H1 (cell line): ENCODE data around the gene VGLL2. TPM values are rescaled to one million over a fixed set of nuclear protein-coding genes. Genes with fewer than 3 reads are reported as not detected.

ENCODE experiments used
- CTCF ChIA-PET: fragments of 300-600 bp; sonication (Branson Sonifier 250); formaldehyde crosslinking; loops from one replicate; lab custom pipeline; 2021; ENCODE audit not compliant: partially characterized antibody; lab: Charles Lee
- POLR2A ChIA-PET: fragments of 300-600 bp; sonication (Branson Sonifier 250); formaldehyde crosslinking; loops from one replicate; lab custom pipeline; 2021; ENCODE audit warnings: inconsistent platforms; ENCODE audit not compliant: partially characterized antibody; lab: Charles Lee
- DNase-seq, 2 experiments: peaks; one replicate each; pipeline versions ENCODE4 v3.0.0 to v3.0.0-alpha.2; 2010 to 2022; ENCODE audit warnings: low spot score in 2 of 2, low read depth in 1 of 2, mixed read lengths in 1 of 2
- FAIRE-seq: peaks from 2 replicates; lab custom pipeline; 2011; peaks lifted over from hg19 to GRCh38; lab: Jason Lieb, UNC
- H2AFZ ChIP-seq: 2 replicates; pipeline ENCODE4 v1.8.1; 2012; ENCODE audit warnings: low read length, inconsistent platforms
- H2AK5ac ChIP-seq: 2 replicates; pipeline ENCODE4 v1.6.1; 2013; ENCODE audit warnings: low read depth, low read length
- H2BK120ac ChIP-seq: replicated peaks from 2 replicates; pipeline ENCODE3; 2013; ENCODE audit warnings: low read depth, low read length, inconsistent platforms
- H2BK12ac ChIP-seq: 2 replicates; pipeline ENCODE4 v1.6.1; 2013; ENCODE audit warnings: low read depth, low read length
- H2BK15ac ChIP-seq: 2 replicates; pipeline ENCODE4 v1.6.1; 2013; ENCODE audit warnings: low read length
- H2BK20ac ChIP-seq: 2 replicates; pipeline ENCODE4 v1.6.1; 2013; ENCODE audit warnings: low read length
- H2BK5ac ChIP-seq: 2 replicates; pipeline ENCODE4 v1.6.1; 2013; ENCODE audit warnings: low read depth, low read length
- H3K14ac ChIP-seq: 2 replicates; pipeline ENCODE4 v1.6.1; 2013; ENCODE audit warnings: inconsistent platforms; ENCODE audit not compliant: insufficient read length
- H3K18ac ChIP-seq: 2 replicates; pipeline ENCODE4 v1.6.1; 2013; ENCODE audit warnings: low read length; ENCODE audit errors: extremely low read depth
- H3K23ac ChIP-seq: 2 replicates; pipeline ENCODE4 v1.6.1; 2013; ENCODE audit warnings: inconsistent platforms; ENCODE audit not compliant: insufficient read length
- H3K23me2 ChIP-seq: 2 replicates; pipeline ENCODE4 v1.6.1; 2013; ENCODE audit warnings: low read depth, low read length
- H3K27ac ChIP-seq: 2 replicates; pipeline ENCODE4 v1.6.1; 2011; ENCODE audit warnings: low read depth, low read length, inconsistent platforms
- H3K27me3 ChIP-seq, 4 experiments: replicated peaks in 1 of 4; 1 replicate in 1 of 4; 2 replicates in 3 of 4; pipeline versions ENCODE4 v1.6.1 to v1.8.1; 2011 to 2013; ENCODE audit warnings: low read length in 3 of 4, mild to moderate bottlenecking in 3 of 4, inconsistent platforms in 2 of 4, mixed read lengths in 2 of 4, moderate library complexity in 1 of 4; ENCODE audit not compliant: control insufficient read depth in 3 of 4, insufficient read depth in 3 of 4; ENCODE audit errors: extremely low read depth in 1 of 4
- H3K36me3 ChIP-seq, 4 experiments: 2 replicates each; pipeline versions ENCODE4 v1.6.1 to v1.8.1; 2011 to 2013; ENCODE audit warnings: mild to moderate bottlenecking in 4 of 4, low read length in 3 of 4, moderate library complexity in 2 of 4, control low read depth in 1 of 4, inconsistent platforms in 1 of 4; ENCODE audit not compliant: insufficient read depth in 4 of 4, control insufficient read depth in 2 of 4
- H3K4ac ChIP-seq: replicated peaks from 2 replicates; pipeline ENCODE3; 2013; ENCODE audit warnings: low read length, low read depth, mixed read lengths, inconsistent platforms; ENCODE audit not compliant: insufficient read length
- H3K4me1 ChIP-seq, 4 experiments: replicated peaks in 1 of 4; 1 replicate in 1 of 4; 2 replicates in 3 of 4; pipeline versions ENCODE4 v1.6.1 to v1.8.1; 2011 to 2013; ENCODE audit warnings: low read length in 3 of 4, inconsistent platforms in 2 of 4, mixed read lengths in 1 of 4; ENCODE audit not compliant: insufficient read depth in 4 of 4, control insufficient read depth in 3 of 4
- H3K4me2 ChIP-seq, 2 experiments: 2 replicates each; pipeline versions ENCODE4 v1.6.1 to v1.8.1; 2011 to 2013; ENCODE audit warnings: low read depth in 2 of 2, low read length in 2 of 2, control low read depth in 1 of 2, inconsistent platforms in 1 of 2, mild to moderate bottlenecking in 1 of 2; ENCODE audit not compliant: insufficient read depth in 1 of 2
- H3K4me3 ChIP-seq, 4 experiments: fragments of 200-600, 300-600 bp in 1 of 4; sonication (generic), shearing (Covaris generic), sonication (Bioruptor Twin) in 1 of 4; 2 replicates each; pipeline versions ENCODE4 v1.5.1 to v1.8.1; 2011 to 2016; ENCODE audit warnings: low read length in 4 of 4, low read depth in 3 of 4, control low read depth in 2 of 4, inconsistent platforms in 2 of 4, mild to moderate bottlenecking in 2 of 4, mixed read lengths in 1 of 4, moderate library complexity in 1 of 4; ENCODE audit not compliant: insufficient read depth in 2 of 4; ENCODE audit errors: extremely low read depth in 1 of 4
- H3K56ac ChIP-seq: replicated peaks from 2 replicates; pipeline ENCODE3; 2013; ENCODE audit warnings: low read depth, mild to moderate bottlenecking, mixed read lengths, low read length, inconsistent platforms; ENCODE audit not compliant: insufficient read length
- H3K79me1 ChIP-seq: 2 replicates; pipeline ENCODE4 v1.6.1; 2013; ENCODE audit warnings: low read depth, low read length, control low read depth
- H3K79me2 ChIP-seq, 2 experiments: 2 replicates each; pipeline versions ENCODE4 v1.6.1 to v1.8.1; 2012 to 2013; ENCODE audit warnings: low read length in 2 of 2, mild to moderate bottlenecking in 2 of 2, inconsistent platforms in 1 of 2; ENCODE audit not compliant: insufficient read depth in 2 of 2, control insufficient read depth in 1 of 2
- H3K9ac ChIP-seq, 4 experiments: replicated peaks in 1 of 4; 1 replicate in 1 of 4; 2 replicates in 3 of 4; pipeline versions ENCODE4 v1.6.1 to v1.8.1; 2011 to 2013; ENCODE audit warnings: low read depth in 3 of 4, low read length in 3 of 4, control low read depth in 2 of 4, mild to moderate bottlenecking in 2 of 4, moderate library complexity in 2 of 4, inconsistent platforms in 1 of 4; ENCODE audit errors: extremely low read depth in 1 of 4
- H3K9me3 ChIP-seq, 2 experiments: 2 replicates each; pipeline versions ENCODE4 v1.6.1 to v1.8.1; 2012 to 2013; ENCODE audit warnings: mild to moderate bottlenecking in 2 of 2, moderate library complexity in 2 of 2, control low read depth in 1 of 2, inconsistent platforms in 1 of 2, low read depth in 1 of 2, low read length in 1 of 2, mixed read lengths in 1 of 2; ENCODE audit not compliant: insufficient read depth in 2 of 2
- H4K20me1 ChIP-seq, 2 experiments: replicated peaks in 1 of 2; 2 replicates each; pipeline versions ENCODE3 to v1.8.1; 2011 to 2013; ENCODE audit warnings: inconsistent platforms in 2 of 2, low read length in 2 of 2, mild to moderate bottlenecking in 1 of 2; ENCODE audit not compliant: insufficient read depth in 2 of 2, control insufficient read depth in 1 of 2
- H4K5ac ChIP-seq: 2 replicates; pipeline ENCODE4 v1.6.1; 2013; ENCODE audit warnings: low read length, low read depth, mixed read lengths, inconsistent platforms; ENCODE audit not compliant: insufficient read length
- H4K8ac ChIP-seq: 2 replicates; pipeline ENCODE4 v1.8.0; 2013; ENCODE audit warnings: mild to moderate bottlenecking, moderate library complexity, low read length, inconsistent platforms; ENCODE audit not compliant: insufficient read depth; ENCODE audit errors: extremely low read depth
- H4K91ac ChIP-seq: replicated peaks from 2 replicates; pipeline ENCODE3; 2013; ENCODE audit warnings: low read length, mixed read lengths, inconsistent platforms; ENCODE audit not compliant: insufficient read length
- KDM4A ChIP-seq: IDR thresholded peaks from one replicate; pipeline ENCODE4 v1.7.1; 2012; ENCODE audit warnings: low read depth, mild to moderate bottlenecking, moderate library complexity, low read length, inconsistent platforms; ENCODE audit not compliant: severe bottlenecking
- RNF2 ChIP-seq: fragments of 200-900, 300-1000 bp; sonication (generic); IDR thresholded peaks from 2 replicates; pipeline ENCODE4 v1.7.1; 2016; ENCODE audit warnings: borderline replicate concordance, low read depth, mild to moderate bottlenecking, antibody characterized with exemption, low read length; ENCODE audit not compliant: poor library complexity, severe bottlenecking; ENCODE audit errors: missing control alignments
- SIX5 ChIP-seq: IDR thresholded peaks from 2 replicates; pipeline ENCODE4 v1.6.1; 2011; ENCODE audit warnings: mild to moderate bottlenecking, low read depth, low read length
- TAF1 ChIP-seq: IDR thresholded peaks from 2 replicates; pipeline ENCODE4 v1.6.1; 2011; ENCODE audit warnings: mild to moderate bottlenecking, low read depth, low read length
- WGBS, 2 experiments: shearing (Covaris generic) in 1 of 2; methylation state at CpG; one replicate each; pipeline versions ENCODE4 v1.1.6 to v1.1.7; 2013 to 2015; ENCODE audit warnings: low lambda C conversion rate in 2 of 2, mixed read lengths in 2 of 2, inconsistent platforms in 1 of 2, low coverage in 1 of 2, missing lambda C conversion rate in 1 of 2; ENCODE audit not compliant: insufficient replicate concordance in 2 of 2, insufficient coverage in 1 of 2, insufficient read length in 1 of 2; ENCODE audit errors: extremely low coverage in 1 of 2, missing lambda C conversion rate in 1 of 2; 5-methylcytosine and 5-hydroxymethylcytosine counted together
- polyA plus RNA-seq, 7 experiments: library from polyadenylated mRNA; depleted of rRNA in 3 of 7; stranded (reverse) in 5 of 7; unstranded in 2 of 7; fragments of >200 nt in 5 of 7; fragments of 200-250 nt in 2 of 7; gene quantifications; 1 replicate in 5 of 7; 2 replicates in 1 of 7; 4 replicates in 1 of 7; pipeline versions ENCODE4 v1.2.1 to v1.2.3, GENCODE V29; 2011 to 2013; ENCODE audit warnings: missing spikeins in 2 of 7, mixed read lengths in 2 of 7
- total RNA-seq: library from RNA; stranded (reverse); fragmentation: NEBNext Ultra II Directional; extraction: Animal tissue kit (Norgen Biotek cat#: 25700); gene quantifications from 2 replicates; pipeline ENCODE4 v1.2.1, GENCODE V29; 2021
- TF ChIP-seq, protein P1 (sequence below): IDR thresholded peaks from 2 replicates; pipeline ENCODE4 v1.6.1; 2011; ENCODE audit warnings: low read length, improper control_type of control experiment
- TF ChIP-seq, protein P2 (sequence below): IDR thresholded peaks from 2 replicates; pipeline ENCODE4 v1.6.1; 2012; ENCODE audit warnings: inconsistent platforms

VGLL2 gene
- total and polyA plus RNA-seq, 2 of the 8 experiments (the other 6 are each of a cell fraction or from before 2014, with no cell fraction given), result not detected

- H4K5ac ChIP-seq, result no peak overlapping the region
- H3K27me3 ChIP-seq, result no peaks in the 10 kb centered on the region
- H3K56ac ChIP-seq, result no peak overlapping the region
- H2AFZ ChIP-seq, result no peak overlapping the region
- no peak overlapping the region for H3K9ac ChIP-seq
- H3K27ac ChIP-seq, result no peak overlapping the region
- DNase-seq (no peak), FAIRE-seq (no peak)
- no peak overlapping the region for H2BK12ac ChIP-seq
- no peak overlapping the region for H3K4me3 ChIP-seq
- H3K4me2 ChIP-seq, result no peak overlapping the region
- H3K4me1 ChIP-seq, result no peaks in the 10 kb centered on the region
- H2BK15ac ChIP-seq, result no peak overlapping the region
- no peak overlapping the region for H3K14ac ChIP-seq
- no peaks in the 10 kb centered on the region for H3K79me2 ChIP-seq
- POLR2A ChIA-PET, result no interaction called here
- no peak overlapping the region for H3K23ac ChIP-seq
- no peak overlapping the region for H2AK5ac ChIP-seq
- H3K79me1 ChIP-seq, result no peaks in the 10 kb centered on the region
- H2BK5ac ChIP-seq, result no peak overlapping the region
- no peak overlapping the region for H4K8ac ChIP-seq
- no peaks in the 10 kb centered on the region for H3K23me2 ChIP-seq
- no peaks in the 10 kb centered on the region for H3K9me3 ChIP-seq
- H3K36me3 ChIP-seq, result no peaks in the 10 kb centered on the region
- H3K18ac ChIP-seq, result no peak overlapping the region
- H2BK20ac ChIP-seq, result no peak overlapping the region
- WGBS, 2 experiments, result 90% methylated on average over 3 of the region's 3 CpGs; no CpG with 5 or more reads in 1 of the 2 experiments
- no peak overlapping the region for H2BK120ac ChIP-seq
- CTCF ChIA-PET, result interaction anchor here (1.0 to 1.3 kb wide), 3 partner anchors 17 to 85 kb away, joined by 3 to 5 read pairs (median 3); no protein-coding TSS in a partner anchor
- no peaks in the 10 kb centered on the region for H4K20me1 ChIP-seq
- no peak overlapping the region for H4K91ac ChIP-seq
- H3K4ac ChIP-seq, result no peak overlapping the region
- TF ChIP-seq, protein P1, sequence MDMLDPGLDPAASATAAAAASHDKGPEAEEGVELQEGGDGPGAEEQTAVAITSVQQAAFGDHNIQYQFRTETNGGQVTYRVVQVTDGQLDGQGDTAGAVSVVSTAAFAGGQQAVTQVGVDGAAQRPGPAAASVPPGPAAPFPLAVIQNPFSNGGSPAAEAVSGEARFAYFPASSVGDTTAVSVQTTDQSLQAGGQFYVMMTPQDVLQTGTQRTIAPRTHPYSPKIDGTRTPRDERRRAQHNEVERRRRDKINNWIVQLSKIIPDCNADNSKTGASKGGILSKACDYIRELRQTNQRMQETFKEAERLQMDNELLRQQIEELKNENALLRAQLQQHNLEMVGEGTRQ, result no peak
- TF ChIP-seq KDM4A (no peak), RNF2 (no peak), SIX5 (no peak), TAF1 (no peak)
- TF ChIP-seq, protein P2, sequence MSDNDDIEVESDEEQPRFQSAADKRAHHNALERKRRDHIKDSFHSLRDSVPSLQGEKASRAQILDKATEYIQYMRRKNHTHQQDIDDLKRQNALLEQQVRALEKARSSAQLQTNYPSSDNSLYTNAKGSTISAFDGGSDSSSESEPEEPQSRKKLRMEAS, result no peak
These were observed 42.5 kb upstream of the VGLL2 start for GRCh38 chr6:117222861-117223260.
